GM04504 (cell line): ENCODE results near the gene KLHL15.
A peak's percentile ranks its signal among the peaks of the same experiment; 100 is the strongest.

Experiments
- DNase-seq: peaks from one replicate; pipeline ENCODE4 v3.0.0-alpha.2; 2012; ENCODE audit warnings: low read depth

Gene KLHL15

DNA sequence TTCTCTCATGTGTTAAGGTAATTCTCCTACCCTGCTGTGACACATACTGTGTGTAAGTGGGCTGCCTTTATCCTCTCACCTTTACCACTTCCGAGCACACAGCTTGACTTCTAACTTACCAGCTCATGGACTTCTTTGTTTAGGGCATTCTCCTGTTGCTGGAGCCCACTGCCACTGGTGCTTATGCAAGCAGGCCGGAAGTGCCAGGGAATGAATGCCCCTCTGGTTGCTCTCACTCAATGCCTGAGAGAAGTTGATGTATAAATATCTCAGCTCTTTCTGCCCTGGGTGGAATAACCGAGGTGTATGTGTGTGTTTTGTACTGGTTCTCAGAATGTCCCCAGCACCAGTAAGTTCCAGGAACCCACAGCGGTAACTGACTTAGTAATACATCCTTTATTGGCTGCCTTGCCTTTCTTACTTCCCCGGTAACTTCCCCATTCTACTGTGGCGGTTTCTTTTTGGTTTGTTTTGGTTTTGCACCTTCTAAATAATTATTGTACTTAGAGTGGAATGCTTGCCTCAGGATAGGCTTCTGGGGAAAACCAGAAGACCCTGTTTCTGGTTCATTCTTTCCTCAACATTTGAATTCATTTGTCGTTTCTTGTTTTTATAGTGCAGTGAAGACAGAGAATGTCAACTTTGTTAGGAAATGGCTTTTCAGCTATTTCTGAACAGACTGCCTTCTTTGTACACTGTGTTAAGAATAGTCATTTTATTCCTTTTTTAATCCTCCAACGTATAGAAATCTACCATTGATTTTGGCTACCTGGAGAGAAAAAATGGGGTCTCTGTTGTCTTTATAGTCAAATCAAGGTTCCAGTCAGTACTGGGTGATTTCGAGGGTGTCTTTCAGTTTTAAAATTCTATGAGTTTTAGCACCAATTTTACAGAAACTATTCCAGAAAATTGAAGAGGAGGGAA, 73.7 kb downstream of the KLHL15 start:
- no peak for DNase-seq

DNA sequence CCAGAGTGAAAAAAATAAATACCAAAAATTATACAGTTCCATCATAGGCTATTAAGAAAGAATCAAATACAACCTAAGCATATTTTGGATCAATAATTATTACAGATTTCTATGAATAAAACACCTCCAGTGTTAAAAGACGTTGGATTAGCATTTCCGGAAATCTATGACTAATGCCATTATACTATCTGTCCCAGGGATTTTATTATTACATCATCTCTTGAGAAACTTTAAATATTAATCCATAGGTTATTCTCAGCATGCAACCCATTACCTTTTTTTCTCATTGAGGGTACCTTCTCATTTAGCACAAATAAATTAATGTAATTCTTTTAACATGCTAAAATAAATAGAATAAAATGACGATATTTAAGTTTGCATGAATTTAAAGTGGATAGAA, 74.6 kb downstream of the KLHL15 start:
- DNase-seq, result no peak

DNA sequence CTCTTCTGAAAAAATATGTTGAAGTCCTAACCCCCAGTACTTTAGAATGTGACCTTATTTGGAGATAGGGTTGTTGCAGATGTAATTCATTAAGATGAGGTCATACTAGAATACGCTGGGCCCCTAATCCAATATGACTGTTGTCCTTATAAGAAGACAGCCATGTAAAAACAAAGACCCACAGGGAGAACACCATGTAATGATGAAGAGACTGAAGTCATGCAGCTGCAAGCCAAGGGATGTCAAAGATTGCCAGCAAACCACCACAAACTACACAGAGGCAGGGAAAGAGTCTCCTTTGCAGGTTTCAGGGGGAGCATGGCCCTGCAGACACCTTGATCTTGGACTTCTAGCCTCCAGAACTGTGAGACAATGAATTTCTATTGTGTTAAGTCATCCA, 81.8 kb downstream of the KLHL15 start:
- no peak for DNase-seq

DNA sequence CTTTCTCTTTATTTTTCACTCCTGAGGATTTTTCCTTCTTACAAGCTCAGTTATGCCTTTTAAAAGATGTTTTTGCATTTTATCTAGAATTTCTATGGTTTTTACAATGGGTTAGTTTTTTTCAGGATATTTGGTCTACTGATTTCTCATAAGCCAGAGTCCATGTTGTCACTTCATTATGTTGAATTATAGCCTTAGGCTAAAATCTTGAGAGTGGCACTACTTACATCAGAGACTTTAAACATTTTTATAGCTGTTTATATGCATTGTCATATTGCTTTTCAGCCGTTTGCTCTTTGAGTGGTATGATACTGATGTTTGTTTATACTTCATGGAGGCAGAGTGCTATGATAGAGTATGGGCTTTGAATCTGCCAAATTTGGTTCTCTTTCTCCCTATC, 82.8 kb downstream of the KLHL15 start:
- DNase-seq, result no peak

DNA sequence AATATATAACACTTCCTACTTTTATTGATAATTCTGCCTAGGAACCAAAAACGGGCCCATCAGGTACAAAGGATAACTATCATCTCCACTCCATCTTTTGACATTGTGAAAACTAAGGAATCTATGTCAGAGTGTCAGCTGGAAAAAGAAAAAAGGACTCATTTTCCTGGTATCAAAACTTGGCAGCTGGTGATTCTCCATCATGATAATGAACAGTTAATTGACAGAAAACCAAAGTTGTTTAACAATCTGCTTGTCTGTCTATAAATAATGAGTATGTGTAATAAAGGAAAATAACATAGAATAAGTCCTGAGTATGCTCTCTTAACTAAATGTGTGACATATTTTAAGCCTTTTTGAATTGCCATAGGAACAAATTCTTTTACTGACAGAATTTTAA, 87.8 kb downstream of the KLHL15 start:
- DNase-seq, result no peak

DNA sequence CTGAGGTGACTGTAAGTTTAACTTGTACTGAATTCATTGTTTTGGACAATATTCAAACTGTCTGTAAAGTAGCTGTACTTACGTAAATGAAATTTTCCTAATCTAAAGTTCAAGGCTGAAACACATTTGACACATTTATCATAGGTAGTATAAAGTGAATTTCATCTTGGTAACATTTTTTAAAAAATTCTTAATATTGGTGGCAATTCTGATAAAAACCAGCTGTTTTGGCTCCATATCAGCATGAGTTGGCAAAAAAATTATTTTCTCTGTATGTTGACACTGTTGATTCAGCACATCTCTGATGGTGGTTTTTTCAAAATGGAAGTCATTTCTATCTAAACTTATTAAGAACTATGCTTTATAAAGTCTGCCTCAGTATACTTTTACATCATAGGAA, 88.3 kb downstream of the KLHL15 start:
- DNase-seq, result no peak

DNA sequence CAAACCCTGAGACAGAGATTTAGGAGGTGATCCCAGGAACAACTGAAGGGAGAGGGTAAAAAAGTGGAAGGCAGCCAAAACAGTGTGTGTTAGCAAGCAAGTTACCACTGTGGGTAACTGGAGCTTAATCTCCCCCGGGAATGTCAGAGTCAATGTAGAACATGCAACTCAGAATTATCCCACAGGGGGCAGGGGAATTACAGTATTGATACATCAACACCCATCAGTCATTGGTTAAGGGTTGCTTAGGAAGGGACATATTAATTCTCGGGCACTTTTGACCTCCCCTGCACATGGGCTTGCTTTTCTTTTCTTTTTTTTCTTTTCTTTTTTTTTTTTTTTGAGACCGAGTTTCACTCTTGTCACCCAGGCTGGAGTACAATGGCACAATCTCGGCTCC, 89.9 kb downstream of the KLHL15 start:
- DNase-seq, result no peak

DNA sequence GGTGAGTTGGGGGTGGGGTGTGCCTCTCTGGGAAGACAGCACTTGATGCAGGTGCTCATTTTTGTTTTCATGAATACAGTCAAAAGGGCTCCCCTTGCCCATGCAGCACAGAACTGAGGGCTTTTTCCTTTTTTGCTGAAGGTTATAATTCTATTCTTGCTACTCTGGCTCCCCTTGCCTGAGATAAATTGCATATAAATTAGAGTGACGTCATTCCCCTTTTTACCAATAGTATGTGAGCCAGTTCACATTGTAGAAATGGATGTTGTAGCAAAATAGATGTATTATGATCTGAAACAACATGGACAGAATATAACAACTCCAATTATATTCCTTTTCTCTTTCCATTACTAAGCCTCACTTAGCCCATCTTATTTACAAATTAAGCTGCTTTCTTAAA, 90.8 kb downstream of the KLHL15 start:
- DNase-seq, result no peak

DNA sequence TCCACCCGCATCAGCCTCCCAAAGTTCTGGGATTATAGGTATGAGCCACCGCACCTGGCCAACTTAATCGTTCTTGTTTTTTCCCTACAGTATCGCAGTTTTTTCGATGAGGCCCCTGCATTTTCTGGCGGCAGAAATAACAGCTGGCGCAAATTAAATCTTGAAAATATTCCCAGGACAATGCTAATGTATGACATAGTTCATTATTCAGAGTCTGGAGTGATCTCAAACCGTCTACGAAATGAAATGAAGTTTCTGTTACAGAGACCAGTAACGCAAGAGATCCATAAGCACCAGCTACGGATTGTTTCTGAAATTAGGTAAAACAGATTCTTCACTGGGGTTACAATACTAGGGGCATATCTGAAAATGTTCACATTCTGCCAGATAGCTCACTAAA, 91.9 kb downstream of the KLHL15 start:
- peak; percentile 10 for DNase-seq
